A549 (cell line): ENCODE results near the gene KDR. TPM values are rescaled to one million over a fixed set of nuclear protein-coding genes. Genes with fewer than 3 reads are reported as not detected.

Experiments
- ATAC-seq, 2 experiments: fragments of 200-7000 bp in 1 of 2; fragments of >200 bp in 1 of 2; cut with Nextera tagmentation in 1 of 2; cut with Tn5 transposase in 1 of 2; 3 replicates each; pipeline versions ENCODE4 v1.8.0 to v1.9.1; 2018 to 2020; ENCODE audit warnings: mild to moderate bottlenecking in 1 of 2, moderate library complexity in 1 of 2
- CTCF ChIA-PET: fragments of 300-600 bp; sonication (Branson Sonifier 250); formaldehyde crosslinking; extraction: SDS; loops from one replicate; lab custom pipeline; 2021; ENCODE audit warnings: antibody characterized with exemption, inconsistent platforms; lab: Yijun Ruan, JAX
- POLR2A ChIA-PET: fragments of 350-600 bp; formaldehyde crosslinking; extraction: SDS; loops from one replicate; lab custom pipeline; 2021; ENCODE audit warnings: antibody characterized with exemption, inconsistent platforms; lab: Yijun Ruan, JAX
- DNase-seq, 2 experiments: peaks; one replicate each; pipeline versions ENCODE4 v3.0.0 to v3.0.0-alpha.2; 2011 to 2016; ENCODE audit warnings: low read depth in 1 of 2, low spot score in 1 of 2
- FAIRE-seq: peaks from 2 replicates; lab custom pipeline; 2011; peaks lifted over from hg19 to GRCh38; lab: Jason Lieb, UNC
- H3K27ac ChIP-seq, 2 experiments: fragments of >200 bp; sonication (Bioruptor Twin); formaldehyde crosslinking; 3 replicates each; pipeline ENCODE4 v1.5.1; 2016 to 2017
- H3K4me1 ChIP-seq: fragments of >200 bp; sonication (Bioruptor Twin); formaldehyde crosslinking; 3 replicates; pipeline ENCODE4 v1.6.1; 2016
- H3K4me2 ChIP-seq: fragments of >200 bp; sonication (Bioruptor Twin); formaldehyde crosslinking; 3 replicates; pipeline ENCODE4 v1.6.1; 2016
- H3K4me3 ChIP-seq: fragments of >200 bp; sonication (Bioruptor Twin); formaldehyde crosslinking; 3 replicates; pipeline ENCODE4 v1.5.1; 2016
- H3K9me3 ChIP-seq: fragments of >200 bp; sonication (Bioruptor Twin); formaldehyde crosslinking; 3 replicates; pipeline ENCODE4 v1.6.1; 2016
- ATOH8 ChIP-seq: fragments of 250-450 bp; sonication (Bioruptor Pico); IDR thresholded peaks from 2 replicates; pipeline ENCODE4 v1.5.0; 2020; ENCODE audit warnings: low read depth, mild to moderate bottlenecking, moderate library complexity
- CBX2 ChIP-seq: fragments of 200-600 bp; sonication (generic); IDR thresholded peaks from 2 replicates; pipeline ENCODE4 v1.6.1; 2016; ENCODE audit warnings: low read depth, mild to moderate bottlenecking, borderline replicate concordance
- CBX8 ChIP-seq: fragments of 200-600 bp; sonication (generic); IDR thresholded peaks from 2 replicates; pipeline ENCODE4 v1.6.1; 2016
- CEBPB ChIP-seq, 2 experiments: fragments of >200 bp in 1 of 2; sonication (Bioruptor Twin) in 1 of 2; formaldehyde crosslinking in 1 of 2; IDR thresholded peaks; 2 replicates each; pipeline ENCODE4 v1.6.1; 2012 to 2016
- CHD2 ChIP-seq: fragments of 150-350 bp; IDR thresholded peaks from 2 replicates; pipeline ENCODE4 v1.6.1; 2014; ENCODE audit warnings: low read length; ENCODE audit not compliant: partially characterized antibody
- CHD4 ChIP-seq: fragments of 200-600 bp; sonication (generic); IDR thresholded peaks from 2 replicates; pipeline ENCODE4 v1.6.1; 2016; ENCODE audit warnings: antibody characterized with exemption, mild to moderate bottlenecking, borderline replicate concordance
- FOSB ChIP-seq: fragments of 250-450 bp; sonication (Bioruptor Pico); IDR thresholded peaks from 2 replicates; pipeline ENCODE4 v1.5.0; 2020; ENCODE audit warnings: mild to moderate bottlenecking, moderate library complexity
- FOSL2 ChIP-seq, 2 experiments: fragments of 450-650 bp in 1 of 2; fragments of >200 bp in 1 of 2; sonication (Bioruptor Twin) in 1 of 2; formaldehyde crosslinking; IDR thresholded peaks; 2 replicates each; pipeline versions ENCODE4 v1.5.0 to v1.6.1; 2016 to 2020; ENCODE audit warnings: mild to moderate bottlenecking in 1 of 2, moderate library complexity in 1 of 2
- HDAC2 ChIP-seq: fragments of 200-600 bp; sonication (generic); IDR thresholded peaks from 2 replicates; pipeline ENCODE4 v1.6.1; 2016
- HES2 ChIP-seq: fragments of >200 bp; sonication (Bioruptor Twin); formaldehyde crosslinking; IDR thresholded peaks from 2 replicates; pipeline ENCODE4 v1.6.1; 2016
- MAFK ChIP-seq: fragments of 450-650 bp; IDR thresholded peaks from 2 replicates; pipeline ENCODE4 v1.6.1; 2014; ENCODE audit not compliant: partially characterized antibody
- MAZ ChIP-seq: fragments of 150-350 bp; IDR thresholded peaks from 2 replicates; pipeline ENCODE4 v1.6.1; 2014; ENCODE audit warnings: antibody characterized with exemption, low read depth, low read length, borderline replicate concordance
- NFE2L2 ChIP-seq: fragments of 150-350 bp; conservative IDR thresholded peaks from 2 replicates; pipeline ENCODE4 v1.6.1; 2014; ENCODE audit warnings: low read length
- POLR2A ChIP-seq: IDR thresholded peaks from 2 replicates; pipeline ENCODE4 v1.6.1; 2012; ENCODE audit warnings: mild to moderate bottlenecking, low read length
- POLR2AphosphoS2 ChIP-seq: conservative IDR thresholded peaks from 2 replicates; pipeline ENCODE4 v1.6.1; 2012; ENCODE audit warnings: low read length, improper control_type of control experiment, inconsistent platforms
- RCOR1 ChIP-seq: fragments of 150-350 bp; IDR thresholded peaks from 2 replicates; pipeline ENCODE4 v1.6.1; 2014; ENCODE audit warnings: antibody characterized with exemption, low read length, low read depth
- SREBF2 ChIP-seq: fragments of 450-650 bp; IDR thresholded peaks from 2 replicates; pipeline ENCODE4 v1.6.1; 2014; ENCODE audit warnings: mild to moderate bottlenecking, moderate library complexity
- TFCP2L1 ChIP-seq: fragments of 250-450 bp; sonication (Bioruptor Pico); IDR thresholded peaks from 2 replicates; pipeline ENCODE4 v1.5.0; 2021; ENCODE audit warnings: mild to moderate bottlenecking
- TP53 ChIP-seq: fragments of 250-450 bp; sonication (Bioruptor Pico); IDR thresholded peaks from 2 replicates; pipeline ENCODE4 v1.5.0; 2021; ENCODE audit warnings: mild to moderate bottlenecking, moderate library complexity
- ZC3H11A ChIP-seq: fragments of 450-650 bp; IDR thresholded peaks from 2 replicates; pipeline ENCODE4 v1.6.1; 2014; ENCODE audit warnings: antibody characterized with exemption, mild to moderate bottlenecking
- ZFP36 ChIP-seq: fragments of 450-650 bp; IDR thresholded peaks from 2 replicates; pipeline ENCODE4 v1.6.1; 2014; ENCODE audit warnings: borderline replicate concordance; ENCODE audit not compliant: partially characterized antibody
- WGBS: methylation state at CpG from one replicate; pipeline ENCODE4 v1.1.6; 2017; ENCODE audit errors: missing lambda C conversion rate; 5-methylcytosine and 5-hydroxymethylcytosine counted together
- polyA minus RNA-seq: library from RNA; depleted of rRNA, polyadenylated mRNA; stranded (reverse); fragments of >200 nt; gene quantifications from 2 replicates; pipeline ENCODE4 v1.2.3, GENCODE V29; 2011; rRNA and poly(A)+ RNA removed
- polyA plus RNA-seq, 4 experiments: library from polyadenylated mRNA; depleted of rRNA in 3 of 4; stranded (reverse); fragments of >200 nt; fragmentation: RNase III in 1 of 4; extraction: RNeasy Plus Mini Kit Qiagen cat#74134 plus additional on column Dnase treatment in 1 of 4; gene quantifications; 2 replicates in 3 of 4; 3 replicates in 1 of 4; pipeline ENCODE4 v1.2.3, GENCODE V29; 2011 to 2017

The KDR gene
- polyA plus RNA-seq (2011; rRNA removed) (not detected in 2 replicates), polyA plus RNA-seq (2017; fragmentation: RNase III; extraction: RNeasy Plus Mini Kit Qiagen cat#74134 plus additional on column Dnase treatment) (not detected in 3 replicates), polyA minus RNA-seq (not detected in 2 replicates)
- polyA plus RNA-seq (2012; cell fraction: cytosol; rRNA removed), result not detected in 2 replicates
- polyA plus RNA-seq (2012; cell fraction: nucleus; rRNA removed), result not detected in 2 replicates

GRCh38 chr4:55125087-55125721 is at the start of gene KDR:
Gene KDR (minus strand): TSS chr4:55125595. CDS start chr4:55125293, 302 bp downstream.
- WGBS, result 10% methylated on average over 8 of the region's 57 CpGs
- peak; percentile 34 to 77; a peak in 4 of 6 replicates for ATAC-seq

GRCh38 chr4:55173580-55173979 is 48.2 kb upstream of the KDR start:
- Histone ChIP-seq H3K4me3 (no peak overlapping the region), H3K4me2 (no peak overlapping the region), H3K9me3 (no peaks in the 10 kb centered on the region), H3K27ac (no peak overlapping the region), H3K4me1 (peaks cover 9% of the 10 kb centered on the region; the same call in 2 of the 3 replicates)
- ChIA-PET CTCF (no interaction called here), POLR2A (no interaction called here)
- ATAC-seq (peak in 1 of 2 experiments; percentile 66; a peak in 1 of 6 replicates), FAIRE-seq (no peak), DNase-seq (peak in 1 of 2 experiments; percentile 6)
- TF ChIP-seq MAZ (no peak), CHD4 (no peak), MAFK (peak; percentile 33), CEBPB (IDR thresholded peaks at IDR 0.05) (no peak), CBX2 (no peak)
- WGBS, result 5% methylated on average over 1 of the region's 1 CpG

More at GRCh38 chr4:55125087-55125721, at the start of gene KDR:
- POLR2A ChIA-PET, result no interaction called here
- DNase-seq (no peak), FAIRE-seq (no peak)
- peak within 1 kb of the TSS; percentile 75 for H3K4me2 ChIP-seq
- H3K4me3 ChIP-seq, result peak within 1 kb of the TSS; percentile 36
- no peaks in the 10 kb centered on the region for H3K4me1 ChIP-seq
- no peaks in the 10 kb centered on the region for H3K9me3 ChIP-seq
- TF ChIP-seq FOSL2 (IDR thresholded peaks at IDR 0.05), result no peak
- TF ChIP-seq FOSL2 (CRISPR knock-in tag; IDR thresholded peaks at IDR 0.05), result no peak
- TF ChIP-seq RCOR1, result no peak
- TF ChIP-seq FOSB (CRISPR knock-in tag), result no peak
- no peak for TF ChIP-seq ZFP36
- no peak for TF ChIP-seq ZC3H11A
- TF ChIP-seq CHD2, result no peak
- TF ChIP-seq POLR2A, result no peak
- TF ChIP-seq CBX8, result no peak
- TF ChIP-seq ATOH8 (CRISPR knock-in tag), result no peak
- TF ChIP-seq TFCP2L1, result no peak
- no peak for TF ChIP-seq HES2
- no peak for TF ChIP-seq SREBF2
- no peak for TF ChIP-seq HDAC2
- no peak for TF ChIP-seq POLR2AphosphoS2
- H3K27ac ChIP-seq, result no peak within 1 kb of the TSS
- CTCF ChIA-PET, result no interaction called here

- Histone ChIP-seq H3K9me3 (no peaks in the 10 kb centered on the region), H3K4me1 (peaks cover 9% of the 10 kb centered on the region; the same call in 2 of the 3 replicates), H3K4me3 (no peak overlapping the region), H3K27ac (no peak overlapping the region), H3K4me2 (no peak overlapping the region)
- ATAC-seq (no peak), DNase-seq (no peak), FAIRE-seq (no peak)
- no peak for TF ChIP-seq NFE2L2
- TF ChIP-seq TP53 (CRISPR knock-in tag), result no peak
- no peak for TF ChIP-seq ZC3H11A
- TF ChIP-seq FOSL2 (IDR thresholded peaks at IDR 0.05), result no peak
- no peak for TF ChIP-seq FOSL2 (CRISPR knock-in tag; IDR thresholded peaks at IDR 0.05)
- TF ChIP-seq CHD2, result no peak
- POLR2A ChIA-PET, result no interaction called here
- 47% methylated on average over 4 of the region's 4 CpGs for WGBS
- CTCF ChIA-PET, result no interaction called here
Measured at GRCh38 chr4:55172694-55173287, 47.4 kb upstream of the KDR start.
